ENCODE measurements around the gene RAPGEF2.
"Not testable (repeated sequence)": the region's sequence is repeated elsewhere in the genome, so short reads cannot be mapped to it uniquely, and the experiment has no call there.

RAPGEF2 gene

DNA sequence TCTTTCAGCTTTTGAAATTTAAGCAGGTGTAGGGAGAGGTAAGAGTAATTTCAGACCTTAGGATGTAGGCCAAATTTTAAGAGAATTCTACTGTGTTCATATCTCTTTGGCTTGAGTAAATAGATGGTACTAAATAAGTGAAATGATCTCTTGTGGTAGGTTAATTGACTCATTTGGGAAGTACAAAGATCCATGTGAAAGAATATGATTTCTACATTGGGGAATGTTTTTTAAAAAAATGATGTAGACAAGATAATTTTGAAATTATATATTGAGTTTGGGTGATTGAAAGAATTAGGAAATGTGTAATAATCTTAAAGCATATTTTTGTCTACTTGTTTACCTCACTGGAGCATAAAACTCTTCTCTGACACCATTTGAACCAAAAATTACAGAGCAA, 35.6 kb downstream of the RAPGEF2 start:
- DNase-seq, result no peak

DNA sequence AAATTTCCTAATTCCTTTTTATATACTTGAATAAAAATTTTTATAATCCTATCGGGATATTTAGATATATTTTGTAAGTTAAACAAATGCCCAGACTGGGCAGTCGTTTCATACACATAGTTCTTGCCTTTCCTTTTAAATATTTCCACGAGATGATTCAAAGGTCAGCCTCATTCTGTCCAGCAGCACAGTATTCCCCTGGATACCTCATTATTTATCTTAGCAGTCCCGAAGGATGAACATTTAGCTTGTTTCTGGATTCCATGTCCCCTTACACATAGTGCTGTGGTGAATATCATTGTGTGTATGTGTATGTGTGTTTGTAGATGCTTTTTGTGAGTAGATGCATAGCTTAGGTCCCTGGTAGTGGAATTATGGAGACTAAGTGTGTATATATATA, 38.3 kb downstream of the RAPGEF2 start:
- no peak for DNase-seq

DNA sequence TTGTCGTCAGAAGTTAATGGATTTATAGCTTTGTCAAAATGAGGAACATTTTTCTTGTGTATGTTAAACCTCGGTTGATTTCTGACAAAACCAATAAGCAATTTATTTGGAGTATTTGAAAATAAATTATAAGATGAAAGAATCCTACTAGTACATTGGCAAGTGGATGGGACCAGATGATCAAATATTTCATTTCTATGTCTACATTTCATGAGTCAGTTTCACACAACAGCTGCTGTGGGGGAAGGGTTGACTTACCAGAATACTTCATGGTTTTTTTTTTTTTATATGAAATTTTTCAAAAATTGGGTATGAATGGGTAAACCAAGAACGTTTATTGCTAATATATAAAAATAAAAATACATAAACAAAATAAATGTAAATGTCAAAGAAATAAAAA, 39.4 kb downstream of the RAPGEF2 start:
- no peak for DNase-seq

DNA sequence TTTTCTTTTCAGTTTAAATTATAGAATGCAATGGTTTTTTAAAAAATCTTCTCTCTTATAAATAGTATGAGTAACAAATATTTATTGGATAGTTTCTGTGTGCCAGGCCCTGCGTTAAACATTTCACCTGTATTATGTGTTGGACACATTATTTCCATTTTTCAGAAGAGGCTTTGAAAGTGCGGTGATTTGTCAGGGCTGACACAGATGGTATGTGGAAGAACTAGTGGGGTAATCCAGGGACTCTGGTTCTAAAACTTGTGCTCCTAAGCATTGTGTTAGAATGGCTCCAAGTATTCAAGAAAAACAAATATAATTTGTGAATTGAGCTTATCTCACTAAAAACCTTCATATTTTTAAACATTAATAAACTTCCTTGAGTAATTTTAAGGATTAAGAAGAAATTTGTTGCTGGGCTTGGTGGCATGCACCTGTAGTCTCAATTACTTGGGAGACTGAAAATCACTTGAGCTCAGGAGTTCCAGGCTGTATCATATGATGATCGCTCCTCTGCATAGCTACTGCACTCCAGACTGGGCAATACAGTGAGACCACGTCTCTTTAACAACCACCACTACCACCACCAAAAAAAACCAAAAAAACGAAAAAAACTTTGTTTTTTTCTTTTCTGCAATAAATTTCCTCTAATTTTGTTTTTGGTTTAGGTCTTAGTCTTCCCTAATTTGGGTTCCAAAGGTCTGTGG, 40.0 kb downstream of the RAPGEF2 start:
- no peak for DNase-seq

DNA sequence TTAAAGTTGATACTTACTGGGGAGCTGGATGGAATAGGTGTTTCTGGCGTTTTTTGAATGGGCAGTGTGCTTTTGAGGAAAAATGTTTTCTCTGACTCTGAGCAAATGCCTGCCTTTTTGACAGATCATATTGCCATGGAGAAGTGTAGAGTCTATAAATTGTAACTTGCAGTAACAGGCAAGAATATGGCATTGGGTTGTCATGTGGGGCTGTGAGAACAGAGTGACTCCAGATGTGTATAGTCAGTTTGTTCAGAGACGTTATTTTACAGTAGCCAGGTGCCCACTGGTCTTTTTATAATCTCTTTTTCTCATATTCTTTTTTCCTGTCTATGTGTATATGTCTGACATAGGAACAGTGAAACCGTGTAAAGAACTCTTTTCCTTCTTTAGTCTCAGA, 40.8 kb downstream of the RAPGEF2 start:
- no peak for DNase-seq

DNA sequence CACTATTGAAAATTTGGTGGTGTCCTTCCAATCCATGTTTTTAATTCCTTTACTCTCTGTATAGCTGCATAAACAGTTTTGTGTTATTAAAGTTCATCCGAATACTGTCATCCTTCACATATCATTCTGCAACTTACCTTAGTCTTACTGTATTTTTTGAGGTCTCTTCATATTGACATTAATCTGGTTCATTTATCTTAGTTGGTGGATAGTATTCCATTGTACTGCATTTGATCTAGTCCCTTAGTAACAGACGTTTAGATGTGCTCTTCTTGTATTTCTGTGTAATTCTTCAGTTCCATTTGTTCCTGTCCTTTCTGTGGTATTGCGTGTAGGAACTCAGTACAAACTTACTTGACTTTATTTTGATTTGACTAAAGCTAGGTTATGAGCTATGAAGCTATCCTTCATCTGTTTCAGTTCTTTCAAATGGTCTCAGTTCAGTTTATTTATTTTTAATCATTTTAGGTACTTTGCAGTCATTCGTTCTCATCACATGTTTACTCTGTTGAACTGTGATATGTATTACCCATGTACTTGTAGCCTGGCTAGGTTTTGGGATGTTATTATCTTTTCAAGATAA, 41.3 kb downstream of the RAPGEF2 start:
- no peak for DNase-seq

DNA sequence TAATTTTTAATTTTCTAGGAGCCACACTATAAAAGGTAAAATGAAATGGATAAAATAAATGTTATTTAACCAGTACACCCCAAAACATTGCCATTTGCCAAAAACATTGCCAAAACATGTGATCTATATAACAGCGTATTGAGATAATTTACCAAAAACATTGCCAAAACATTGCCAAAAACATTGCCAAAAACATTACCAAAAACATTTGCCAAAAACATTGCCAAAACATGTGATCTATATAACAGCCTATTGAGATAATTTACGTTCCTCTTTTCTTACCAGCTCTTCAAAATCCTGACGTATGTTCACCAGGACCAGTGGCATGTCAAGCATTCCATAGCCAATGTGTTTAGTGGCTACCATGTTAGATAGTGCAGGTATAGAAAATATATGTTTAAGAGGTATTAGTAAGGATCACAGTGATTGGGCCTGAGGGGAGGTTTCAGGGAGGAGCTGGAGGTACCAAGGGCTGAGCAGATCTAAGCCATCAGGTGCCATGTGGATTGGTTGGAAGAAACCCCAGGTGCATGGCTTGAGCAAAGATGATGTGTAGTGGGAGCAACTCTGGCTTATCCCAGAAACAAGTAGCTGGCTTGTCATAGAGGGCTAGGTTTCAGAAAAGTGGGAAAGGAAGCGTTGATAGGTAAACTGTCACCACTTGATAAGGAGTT, 42.6 kb downstream of the RAPGEF2 start:
- DNase-seq, result no peak

DNA sequence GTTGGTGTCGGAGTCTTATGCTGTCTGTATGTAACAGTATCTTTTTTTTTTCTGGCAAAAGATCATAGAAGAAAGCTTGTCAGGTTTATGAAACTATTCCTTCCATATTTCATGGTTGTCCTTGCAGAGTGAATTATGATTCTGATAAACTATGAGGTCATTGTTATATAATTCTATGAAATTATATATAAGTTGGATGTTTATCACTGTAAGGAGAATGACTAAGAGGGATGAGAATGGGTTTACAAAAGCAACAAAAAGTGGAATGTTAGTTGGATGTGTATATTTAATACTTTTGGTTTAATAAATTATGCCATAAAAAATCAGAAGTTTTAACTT, 43.1 kb downstream of the RAPGEF2 start:
- DNase-seq, result no peak

DNA sequence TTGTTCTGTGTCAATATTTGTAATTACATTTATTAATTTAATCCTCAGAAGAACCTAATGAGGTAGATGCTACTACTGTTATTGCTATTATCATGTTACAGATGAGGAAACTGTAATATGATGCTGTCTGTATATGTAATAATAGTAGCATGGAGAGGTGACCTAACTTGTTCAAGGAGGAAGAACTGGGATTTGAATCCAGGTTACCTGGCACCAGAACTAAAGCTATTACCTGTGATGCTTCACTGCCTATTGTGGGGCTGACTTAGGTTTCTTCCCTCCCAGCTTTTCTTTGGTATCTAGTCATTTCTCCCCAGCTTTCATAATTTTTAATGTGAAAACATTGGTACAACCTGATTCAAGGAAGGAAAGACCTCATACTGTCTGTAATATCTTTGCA, 43.6 kb downstream of the RAPGEF2 start:
- DNase-seq, result no peak

DNA sequence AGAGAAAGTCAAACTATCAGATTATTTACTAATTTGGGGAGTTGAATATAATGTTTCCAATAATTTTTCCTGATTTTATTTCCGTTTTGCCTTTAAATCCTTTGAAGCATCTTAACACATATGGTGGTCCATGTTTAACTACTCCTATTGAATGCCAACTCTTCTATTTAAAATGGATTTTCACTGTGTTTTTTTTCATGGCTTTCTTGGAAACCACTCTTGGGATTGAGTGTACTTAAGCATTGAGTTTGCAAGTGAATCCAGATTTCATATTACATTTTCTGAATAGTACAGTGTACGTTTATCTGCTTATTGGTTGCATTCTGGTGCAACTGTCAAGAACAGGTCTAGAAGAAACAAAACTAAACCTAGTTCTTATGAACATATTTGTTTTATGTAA, 45.6 kb downstream of the RAPGEF2 start:
- DNase-seq, result no peak

DNA sequence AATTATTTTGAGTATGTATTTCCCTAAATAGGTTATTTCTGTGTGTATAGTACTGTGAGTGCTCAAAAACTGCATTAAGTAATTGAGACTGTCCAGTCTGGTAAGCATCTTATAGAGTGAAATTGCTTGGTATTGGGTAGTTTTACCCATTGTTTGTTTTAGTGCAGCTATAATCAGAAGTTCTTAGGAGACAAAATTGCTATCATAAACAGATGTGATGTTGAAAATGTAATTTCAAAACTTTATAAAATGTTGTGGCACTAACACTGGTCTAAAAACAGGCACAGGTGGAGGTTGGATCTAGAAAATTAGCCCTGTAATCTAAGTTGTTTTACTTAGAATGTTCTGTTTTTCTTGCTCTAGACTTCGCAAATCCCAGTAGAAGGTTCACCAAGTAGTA, 46.8 kb downstream of the RAPGEF2 start:
- DNase-seq, result no peak

DNA sequence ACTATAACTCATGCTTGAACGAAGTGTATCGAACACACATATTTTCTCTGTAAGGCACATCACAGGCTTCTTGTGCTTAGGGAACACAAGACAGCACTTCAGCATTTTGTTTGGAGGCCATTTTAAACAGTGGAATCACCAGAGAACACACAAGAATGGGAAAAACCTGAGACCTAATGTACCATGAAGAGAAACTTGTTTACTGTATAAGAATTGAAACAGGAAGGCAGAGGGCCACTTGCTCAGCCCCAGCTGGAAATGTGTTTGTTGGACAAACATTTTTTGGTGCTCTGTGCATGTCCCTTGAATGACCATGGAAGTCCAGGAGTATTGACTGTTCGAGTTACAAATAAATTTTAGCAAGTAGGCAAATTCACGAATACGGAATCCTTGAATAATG, 47.5 kb downstream of the RAPGEF2 start:
- DNase-seq, result no peak

DNA sequence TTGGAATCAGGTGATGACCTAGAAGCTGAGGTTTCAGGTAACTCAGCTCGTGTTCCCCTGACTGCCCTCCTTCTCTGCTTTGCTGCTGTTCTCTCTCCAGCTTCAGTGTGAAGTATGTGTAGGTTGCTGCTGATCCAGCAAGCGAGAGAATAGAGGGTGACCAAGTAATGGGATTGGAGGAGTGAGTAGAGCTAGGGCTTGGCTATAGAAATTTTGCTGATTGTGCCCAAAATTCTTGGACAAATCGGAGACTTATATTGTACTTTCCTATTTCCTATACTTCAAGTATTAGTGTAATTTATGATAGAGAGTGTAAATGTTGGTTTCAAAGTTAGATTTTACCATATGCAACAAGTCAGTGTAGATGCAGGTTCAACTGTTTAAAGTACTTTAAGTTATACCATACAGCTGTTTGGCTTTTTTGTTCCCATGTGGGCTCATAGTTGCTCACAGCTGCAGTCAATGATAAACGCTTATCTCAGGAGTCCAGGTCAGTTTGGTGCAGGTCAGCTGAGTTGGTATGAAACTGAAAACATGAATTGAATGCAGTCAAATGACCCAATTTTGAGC, 48.0 kb downstream of the RAPGEF2 start:
- DNase-seq, result no peak

DNA sequence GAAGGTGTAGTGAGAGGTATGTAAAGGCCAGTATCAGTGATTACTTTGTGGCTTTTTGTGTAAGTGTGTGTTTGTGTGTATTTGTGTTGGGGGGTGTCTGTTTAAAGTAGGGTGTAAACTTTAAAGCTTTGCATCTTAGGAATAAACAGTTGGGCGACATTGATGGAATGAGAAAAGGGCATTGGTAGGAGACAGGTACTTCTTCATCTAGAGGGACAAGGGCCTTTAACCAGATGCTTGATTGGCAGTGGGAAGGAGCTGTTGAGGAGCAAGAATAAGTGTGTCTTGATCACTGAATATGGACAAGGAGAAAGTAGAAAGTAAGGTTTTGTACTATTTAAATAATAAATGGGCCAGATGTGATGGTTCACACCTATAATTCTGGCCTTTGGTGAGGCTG, 48.8 kb downstream of the RAPGEF2 start:
- DNase-seq, result no peak

DNA sequence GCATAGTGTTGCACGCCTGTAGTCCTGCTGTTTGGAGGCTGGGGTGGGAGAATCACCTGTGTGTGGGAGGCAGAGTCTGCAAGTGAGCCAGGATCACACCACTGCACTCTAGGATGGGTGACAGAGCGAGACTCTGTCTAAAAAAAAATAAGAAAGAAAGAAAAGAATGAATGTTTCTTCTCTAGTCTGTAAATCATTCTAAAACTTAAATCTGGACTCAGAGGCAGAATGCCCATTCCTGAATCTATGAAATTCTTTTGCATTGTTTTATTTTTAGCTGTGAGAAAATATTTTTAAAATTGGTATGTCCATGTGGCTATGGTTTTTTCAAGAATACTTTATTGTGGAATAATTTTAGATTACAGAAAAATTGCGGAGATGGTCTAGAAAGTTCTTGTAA, 49.3 kb downstream of the RAPGEF2 start:
- no peak for DNase-seq

DNA sequence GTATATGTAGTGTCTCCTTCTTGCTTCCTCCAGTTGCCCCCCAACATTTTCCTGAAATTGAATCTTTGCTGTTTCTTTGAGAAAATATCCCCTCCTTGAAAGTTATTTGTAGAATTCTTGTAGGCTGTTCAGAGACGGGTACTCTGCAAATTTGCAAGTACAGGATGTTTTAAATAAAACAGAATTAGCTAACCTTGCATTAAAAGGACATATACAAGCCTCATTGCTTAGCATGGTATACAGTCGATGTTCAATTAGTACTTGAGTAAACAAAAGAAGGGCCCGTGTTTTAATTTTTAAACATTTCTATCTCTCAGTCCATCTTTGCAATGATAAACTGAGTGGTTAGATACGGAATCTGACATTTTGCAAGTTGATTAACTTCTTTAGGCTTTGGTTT, 50.8 kb downstream of the RAPGEF2 start:
- DNase-seq, result no peak

DNA sequence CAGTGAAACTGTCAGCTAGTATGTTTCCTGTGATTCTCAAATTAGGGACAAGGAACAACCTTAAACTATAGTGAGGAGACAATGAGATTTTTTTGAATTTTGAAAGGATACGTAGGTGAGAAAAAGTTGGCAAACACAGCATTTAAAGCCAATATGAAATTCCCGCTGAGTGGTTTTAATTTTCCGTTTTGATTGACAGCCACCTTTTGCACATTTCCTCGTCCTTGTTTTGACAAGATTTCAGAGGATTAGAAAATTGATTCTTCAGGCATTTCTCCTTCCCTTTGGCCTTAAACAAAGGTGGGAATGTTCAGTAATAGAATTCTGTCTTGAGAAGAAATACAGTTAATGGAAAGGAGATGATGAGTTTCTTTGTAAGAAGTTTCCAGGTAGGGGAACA, 52.2 kb downstream of the RAPGEF2 start:
- no peak for DNase-seq

DNA sequence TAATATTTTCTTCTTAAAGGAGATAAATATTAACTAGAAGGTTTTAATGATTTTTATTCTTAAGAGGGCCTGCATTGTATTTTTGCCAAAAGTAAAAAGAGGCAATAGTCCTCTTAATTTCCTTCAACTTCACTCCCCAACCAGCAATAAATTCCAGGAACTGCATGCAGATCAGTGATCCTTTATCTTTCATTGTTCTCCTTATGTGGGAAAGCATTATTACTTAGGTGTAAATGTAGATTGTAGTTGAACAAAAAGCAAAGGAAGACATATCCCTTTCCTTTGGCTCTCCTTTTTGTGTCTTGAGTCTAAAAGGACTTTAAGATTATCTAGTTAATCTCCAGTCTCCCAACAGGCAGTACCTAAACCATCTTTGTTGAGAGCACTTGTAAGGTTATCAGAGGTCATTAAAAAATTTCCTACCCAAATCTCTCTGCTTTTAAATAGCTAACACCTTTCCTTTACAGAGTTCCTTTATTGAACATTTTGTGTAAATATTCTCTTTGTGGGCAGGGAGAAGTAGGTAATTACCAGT, 55.3 kb downstream of the RAPGEF2 start:
- DNase-seq, result no peak

DNA sequence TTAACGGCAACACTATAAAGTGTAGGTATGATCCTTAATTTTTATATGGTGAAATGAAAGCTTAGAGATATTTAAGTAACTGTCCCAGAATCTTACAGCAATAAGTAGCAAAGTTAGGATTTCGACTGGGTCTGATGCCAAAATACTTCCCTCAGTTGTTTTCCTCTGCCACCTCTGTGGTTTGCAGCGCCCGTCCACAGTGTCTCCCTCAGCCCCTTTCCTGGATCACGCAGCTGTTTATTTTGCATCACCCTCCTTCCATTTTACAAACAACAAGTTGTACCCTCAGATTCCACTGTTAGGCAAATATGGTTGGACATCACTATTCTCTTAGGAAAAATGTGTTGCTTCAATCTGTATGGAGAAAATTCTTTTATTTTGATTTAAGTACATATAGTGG, 56.1 kb downstream of the RAPGEF2 start:
- no peak for DNase-seq

DNA sequence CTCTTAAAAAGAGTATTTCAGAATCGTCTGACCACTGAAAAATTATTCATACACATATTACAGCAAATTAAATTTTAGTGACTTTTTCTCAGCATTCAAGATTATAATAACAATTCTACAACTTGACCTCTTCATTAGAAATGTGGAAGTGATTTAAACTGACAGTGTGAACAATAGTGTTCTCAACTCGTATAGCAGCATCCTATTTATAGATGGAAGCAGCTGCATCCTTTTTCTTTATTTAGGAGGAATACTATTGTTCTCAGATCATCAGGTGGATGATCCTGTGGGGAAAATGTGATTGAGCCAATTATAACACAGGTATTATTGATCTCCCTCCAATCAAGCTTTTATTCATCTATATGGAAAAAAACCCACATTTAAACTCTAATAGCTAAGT, 56.7 kb downstream of the RAPGEF2 start:
- no peak for DNase-seq

DNA sequence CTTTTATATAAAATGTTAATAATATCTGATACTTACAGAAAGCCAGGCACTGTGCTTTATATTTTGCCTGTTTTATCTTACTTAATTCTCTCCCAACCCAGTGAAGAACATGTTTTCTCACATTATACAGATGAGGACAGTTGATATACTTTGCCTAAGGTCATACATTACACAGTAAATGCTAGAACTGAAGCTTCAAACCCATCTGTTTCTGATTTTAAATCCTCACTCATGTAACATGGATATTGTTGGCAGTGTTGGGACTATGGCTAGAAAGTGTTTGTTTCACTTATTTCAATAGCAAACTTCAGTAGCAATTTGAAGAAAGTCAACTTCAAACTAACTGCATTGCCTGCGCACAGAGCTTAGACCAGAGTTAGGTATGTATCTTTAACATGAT, 57.4 kb downstream of the RAPGEF2 start:
- no peak for DNase-seq

DNA sequence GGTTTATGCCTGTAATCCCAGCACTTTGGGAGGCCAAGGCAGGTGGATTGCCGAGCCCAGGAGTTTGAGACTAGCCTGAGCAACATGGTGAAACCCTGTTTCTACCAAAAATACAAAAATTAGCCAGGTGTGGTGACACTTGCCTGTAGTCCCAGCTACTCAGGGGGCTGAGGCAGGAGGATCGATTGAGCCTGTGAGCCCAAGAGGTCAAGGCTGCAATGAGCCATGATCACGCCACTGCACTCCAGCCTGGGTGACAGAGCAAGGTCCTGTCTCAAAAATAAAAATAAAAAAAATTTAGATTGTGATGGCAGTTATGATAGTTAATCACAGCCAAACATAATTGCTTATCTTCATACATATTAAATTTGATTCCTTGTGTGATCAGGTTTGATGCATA, 58.6 kb downstream of the RAPGEF2 start:
- DNase-seq, result not testable (repeated sequence)

DNA sequence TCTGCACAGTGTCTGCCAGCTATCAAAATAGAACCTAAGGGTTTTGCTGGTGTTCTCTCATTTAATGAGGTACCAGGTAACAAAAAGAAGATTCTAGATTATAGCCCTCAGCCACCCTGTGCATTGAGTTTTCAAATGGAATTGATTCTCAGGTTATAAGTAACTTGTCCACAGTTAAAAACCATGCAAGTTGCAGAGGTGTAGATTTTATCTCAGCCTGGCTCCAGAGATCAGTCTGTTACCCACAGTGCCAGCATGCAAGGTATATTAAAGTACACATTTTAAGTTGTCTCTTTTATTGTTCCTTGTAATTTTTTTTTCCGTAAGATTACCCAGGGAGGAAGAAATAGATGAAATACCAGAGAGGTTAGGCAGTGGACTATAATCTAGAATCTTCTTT, 59.7 kb downstream of the RAPGEF2 start:
- no peak for DNase-seq

DNA sequence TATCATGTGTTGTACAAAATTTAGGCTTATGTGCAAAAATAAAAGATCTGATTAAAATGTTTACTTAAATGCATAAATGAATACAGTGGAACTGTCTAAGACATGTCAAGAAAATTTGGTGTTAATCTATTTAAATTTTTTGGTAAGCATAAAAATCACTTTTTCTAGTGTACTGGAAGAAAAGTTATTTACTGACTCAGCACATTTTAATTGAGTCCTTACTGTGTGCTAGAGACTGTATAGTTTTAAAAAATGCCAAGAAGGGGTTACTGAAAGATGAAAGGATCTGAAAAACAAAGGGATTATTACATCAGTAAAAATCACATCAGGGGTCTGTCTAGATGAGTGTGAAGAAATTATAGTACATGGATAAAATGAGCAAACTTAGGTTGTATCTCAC, 60.6 kb downstream of the RAPGEF2 start:
- DNase-seq, result no peak

All from activated CD4-positive, alpha-beta T cell treated with anti-CD3 and anti-CD28 coated beads for 48 hours (primary cell).